ENCODE results near the gene LIG3. TPM values are rescaled to one million over a fixed set of nuclear protein-coding genes. Genes with fewer than 3 reads are reported as not detected.

Gene LIG3
- total and polyA plus RNA-seq, 4 donors = 3.1 to 21.2 (median 7.6) TPM

DNA sequence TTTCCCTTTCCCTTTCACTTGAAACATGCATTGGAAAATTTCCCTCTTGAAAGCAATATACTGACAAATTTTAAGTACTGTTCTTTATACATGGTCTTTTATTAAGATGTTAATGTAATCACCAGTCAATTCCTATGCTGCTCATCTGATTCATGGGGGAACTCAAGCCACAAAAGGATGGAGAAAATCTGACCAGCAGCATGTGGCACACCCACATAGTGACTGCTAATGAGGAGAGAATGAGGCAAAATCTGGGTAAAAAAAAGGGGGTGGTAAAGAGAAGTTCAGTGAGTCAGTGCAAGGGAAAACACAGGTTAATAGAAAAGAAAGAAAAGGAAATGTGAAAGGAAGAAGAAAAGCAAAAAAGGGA is 71.9 kb downstream of the LIG3 start:
- H3K9ac ChIP-seq (ENCODE audit: low read depth in 1 of 2, low read length in 2 of 2) = no peak overlapping the region
- DNase-seq (ENCODE audit: low spot score) = no peak
- no peak overlapping the region for H3K4me3 ChIP-seq (ENCODE audit: low read depth in 1 of 3, low read length in 3 of 3)
- H3K27me3 ChIP-seq (ENCODE audit: control insufficient read depth in 4 of 4, insufficient read depth in 4 of 4, low read length in 3 of 4) = no peaks in the 10 kb centered on the region
- H3K36me3 ChIP-seq (ENCODE audit: control insufficient read depth in 4 of 4, insufficient read depth in 3 of 4, low read depth in 1 of 4, low read length in 3 of 4) = peaks cover 0 to 2% (median 0%) of the 10 kb centered on the region in 4 donors
- peaks cover 20 to 35% (median 34%) of the 10 kb centered on the region in 4 donors for H3K4me1 ChIP-seq (ENCODE audit: control insufficient read depth in 4 of 4, insufficient read depth in 4 of 4, low read length in 3 of 4)
- H3K27ac ChIP-seq (ENCODE audit: low read depth in 1 of 2, low read length in 2 of 2) = peak overlapping the region; percentile 91 to 96
- no peaks in the 10 kb centered on the region for H3K9me3 ChIP-seq (ENCODE audit: control insufficient read depth in 4 of 4, low read length in 3 of 4)
- TF ChIP-seq, protein P1, sequence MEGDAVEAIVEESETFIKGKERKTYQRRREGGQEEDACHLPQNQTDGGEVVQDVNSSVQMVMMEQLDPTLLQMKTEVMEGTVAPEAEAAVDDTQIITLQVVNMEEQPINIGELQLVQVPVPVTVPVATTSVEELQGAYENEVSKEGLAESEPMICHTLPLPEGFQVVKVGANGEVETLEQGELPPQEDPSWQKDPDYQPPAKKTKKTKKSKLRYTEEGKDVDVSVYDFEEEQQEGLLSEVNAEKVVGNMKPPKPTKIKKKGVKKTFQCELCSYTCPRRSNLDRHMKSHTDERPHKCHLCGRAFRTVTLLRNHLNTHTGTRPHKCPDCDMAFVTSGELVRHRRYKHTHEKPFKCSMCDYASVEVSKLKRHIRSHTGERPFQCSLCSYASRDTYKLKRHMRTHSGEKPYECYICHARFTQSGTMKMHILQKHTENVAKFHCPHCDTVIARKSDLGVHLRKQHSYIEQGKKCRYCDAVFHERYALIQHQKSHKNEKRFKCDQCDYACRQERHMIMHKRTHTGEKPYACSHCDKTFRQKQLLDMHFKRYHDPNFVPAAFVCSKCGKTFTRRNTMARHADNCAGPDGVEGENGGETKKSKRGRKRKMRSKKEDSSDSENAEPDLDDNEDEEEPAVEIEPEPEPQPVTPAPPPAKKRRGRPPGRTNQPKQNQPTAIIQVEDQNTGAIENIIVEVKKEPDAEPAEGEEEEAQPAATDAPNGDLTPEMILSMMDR (IDR thresholded peaks at IDR 0.05; ENCODE audit: low read depth, low read length, missing input control) = no peak
- TF ChIP-seq, protein P2, sequence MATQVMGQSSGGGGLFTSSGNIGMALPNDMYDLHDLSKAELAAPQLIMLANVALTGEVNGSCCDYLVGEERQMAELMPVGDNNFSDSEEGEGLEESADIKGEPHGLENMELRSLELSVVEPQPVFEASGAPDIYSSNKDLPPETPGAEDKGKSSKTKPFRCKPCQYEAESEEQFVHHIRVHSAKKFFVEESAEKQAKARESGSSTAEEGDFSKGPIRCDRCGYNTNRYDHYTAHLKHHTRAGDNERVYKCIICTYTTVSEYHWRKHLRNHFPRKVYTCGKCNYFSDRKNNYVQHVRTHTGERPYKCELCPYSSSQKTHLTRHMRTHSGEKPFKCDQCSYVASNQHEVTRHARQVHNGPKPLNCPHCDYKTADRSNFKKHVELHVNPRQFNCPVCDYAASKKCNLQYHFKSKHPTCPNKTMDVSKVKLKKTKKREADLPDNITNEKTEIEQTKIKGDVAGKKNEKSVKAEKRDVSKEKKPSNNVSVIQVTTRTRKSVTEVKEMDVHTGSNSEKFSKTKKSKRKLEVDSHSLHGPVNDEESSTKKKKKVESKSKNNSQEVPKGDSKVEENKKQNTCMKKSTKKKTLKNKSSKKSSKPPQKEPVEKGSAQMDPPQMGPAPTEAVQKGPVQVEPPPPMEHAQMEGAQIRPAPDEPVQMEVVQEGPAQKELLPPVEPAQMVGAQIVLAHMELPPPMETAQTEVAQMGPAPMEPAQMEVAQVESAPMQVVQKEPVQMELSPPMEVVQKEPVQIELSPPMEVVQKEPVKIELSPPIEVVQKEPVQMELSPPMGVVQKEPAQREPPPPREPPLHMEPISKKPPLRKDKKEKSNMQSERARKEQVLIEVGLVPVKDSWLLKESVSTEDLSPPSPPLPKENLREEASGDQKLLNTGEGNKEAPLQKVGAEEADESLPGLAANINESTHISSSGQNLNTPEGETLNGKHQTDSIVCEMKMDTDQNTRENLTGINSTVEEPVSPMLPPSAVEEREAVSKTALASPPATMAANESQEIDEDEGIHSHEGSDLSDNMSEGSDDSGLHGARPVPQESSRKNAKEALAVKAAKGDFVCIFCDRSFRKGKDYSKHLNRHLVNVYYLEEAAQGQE (IDR thresholded peaks at IDR 0.05) = no peak
- TF ChIP-seq HNF4A (conservative IDR thresholded peaks at IDR 0.05) (no peak), HNF4G (IDR thresholded peaks at IDR 0.05) (no peak)
- TF ChIP-seq, protein P3, sequence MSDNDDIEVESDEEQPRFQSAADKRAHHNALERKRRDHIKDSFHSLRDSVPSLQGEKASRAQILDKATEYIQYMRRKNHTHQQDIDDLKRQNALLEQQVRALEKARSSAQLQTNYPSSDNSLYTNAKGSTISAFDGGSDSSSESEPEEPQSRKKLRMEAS (IDR thresholded peaks at IDR 0.05) = no peak

DNA sequence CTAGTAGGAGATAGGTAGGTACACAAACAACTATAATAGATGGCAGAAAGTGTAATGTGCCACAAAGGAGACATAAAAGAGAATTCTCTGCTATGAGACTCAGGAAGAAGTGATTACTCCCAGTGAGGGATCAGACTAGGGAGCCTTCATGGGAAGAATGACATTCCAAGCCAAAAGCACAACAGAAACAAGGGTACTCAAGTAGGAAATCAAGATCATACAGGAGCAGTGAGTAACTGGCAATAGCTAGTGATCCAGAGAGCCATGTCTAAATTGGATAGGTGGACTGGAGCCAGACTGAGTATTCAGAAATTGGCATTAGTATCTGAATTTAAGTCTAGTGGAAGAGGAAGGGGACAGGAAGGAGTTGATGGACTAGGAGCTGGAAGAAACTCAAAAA is 72.5 kb downstream of the LIG3 start:
- no peaks in the 10 kb centered on the region for H3K27me3 ChIP-seq (ENCODE audit: control insufficient read depth in 4 of 4, insufficient read depth in 4 of 4, low read length in 3 of 4)
- H3K9me3 ChIP-seq (ENCODE audit: control insufficient read depth in 4 of 4, low read length in 3 of 4) = no peaks in the 10 kb centered on the region
- TF ChIP-seq, protein P4, sequence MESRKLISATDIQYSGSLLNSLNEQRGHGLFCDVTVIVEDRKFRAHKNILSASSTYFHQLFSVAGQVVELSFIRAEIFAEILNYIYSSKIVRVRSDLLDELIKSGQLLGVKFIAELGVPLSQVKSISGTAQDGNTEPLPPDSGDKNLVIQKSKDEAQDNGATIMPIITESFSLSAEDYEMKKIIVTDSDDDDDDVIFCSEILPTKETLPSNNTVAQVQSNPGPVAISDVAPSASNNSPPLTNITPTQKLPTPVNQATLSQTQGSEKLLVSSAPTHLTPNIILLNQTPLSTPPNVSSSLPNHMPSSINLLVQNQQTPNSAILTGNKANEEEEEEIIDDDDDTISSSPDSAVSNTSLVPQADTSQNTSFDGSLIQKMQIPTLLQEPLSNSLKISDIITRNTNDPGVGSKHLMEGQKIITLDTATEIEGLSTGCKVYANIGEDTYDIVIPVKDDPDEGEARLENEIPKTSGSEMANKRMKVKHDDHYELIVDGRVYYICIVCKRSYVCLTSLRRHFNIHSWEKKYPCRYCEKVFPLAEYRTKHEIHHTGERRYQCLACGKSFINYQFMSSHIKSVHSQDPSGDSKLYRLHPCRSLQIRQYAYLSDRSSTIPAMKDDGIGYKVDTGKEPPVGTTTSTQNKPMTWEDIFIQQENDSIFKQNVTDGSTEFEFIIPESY (IDR thresholded peaks at IDR 0.05) = no peak
- TF ChIP-seq TAF1 (conservative IDR thresholded peaks at IDR 0.05) (no peak), EGR1 (IDR thresholded peaks at IDR 0.05; ENCODE audit: low read depth in 2 of 2) (no peak), HNF4G (IDR thresholded peaks at IDR 0.05) (no peak), YY1 (IDR thresholded peaks at IDR 0.05) (no peak), RXRA (IDR thresholded peaks at IDR 0.05) (no peak), RAD21 (IDR thresholded peaks at IDR 0.05) (no peak), GABPA (IDR thresholded peaks at IDR 0.05 in 1 of 2, conservative IDR thresholded peaks at IDR 0.05 in 1 of 2) (no peak), HNF4A (conservative IDR thresholded peaks at IDR 0.05) (no peak), JUND (IDR thresholded peaks at IDR 0.05) (no peak), FOXA2 (IDR thresholded peaks at IDR 0.05) (no peak)
- TF ChIP-seq, protein P1 (IDR thresholded peaks at IDR 0.05; ENCODE audit: low read depth, low read length, missing input control) = no peak
- TF ChIP-seq, protein P2 (IDR thresholded peaks at IDR 0.05) = no peak
- TF ChIP-seq, protein P3 (IDR thresholded peaks at IDR 0.05) = no peak
- H3K4me3 ChIP-seq (ENCODE audit: low read depth in 1 of 3, low read length in 3 of 3) = no peak overlapping the region
- no peak for DNase-seq (ENCODE audit: low spot score)
- peaks cover 20 to 35% (median 33%) of the 10 kb centered on the region in 4 donors for H3K4me1 ChIP-seq (ENCODE audit: control insufficient read depth in 4 of 4, insufficient read depth in 4 of 4, low read length in 3 of 4)
- H3K9ac ChIP-seq (ENCODE audit: low read depth in 1 of 2, low read length in 2 of 2) = no peak overlapping the region
- peaks cover 0 to 2% (median 0%) of the 10 kb centered on the region in 4 donors for H3K36me3 ChIP-seq (ENCODE audit: control insufficient read depth in 4 of 4, insufficient read depth in 3 of 4, low read depth in 1 of 4, low read length in 3 of 4)
- peak overlapping the region; percentile 13 to 96 for H3K27ac ChIP-seq (ENCODE audit: low read depth in 1 of 2, low read length in 2 of 2)
